ENCODE measurements around the gene ERBB2. TPM values are rescaled to one million over a fixed set of nuclear protein-coding genes. Genes with fewer than 3 reads are reported as not detected.
A peak's percentile ranks its signal among the peaks of the same experiment; 100 is the strongest.

ERBB2 gene
- total and polyA plus RNA-seq, 2 of the 8 experiments (the other 6 are each of a cell fraction or from before 2014, with no cell fraction given) = 183 to 394 TPM

GRCh38 chr17:39650121-39650579, 49.7 kb upstream of the ERBB2 start:
- peaks cover 5 to 26% (median 22%) of the 10 kb centered on the region in 4 experiments for H3K4me1 ChIP-seq (replicated peaks in 1 of 4; ENCODE audit: control insufficient read depth in 3 of 4, insufficient read depth in 4 of 4, low read length in 3 of 4)
- H3K9me3 ChIP-seq (ENCODE audit: insufficient read depth in 2 of 2, low read depth in 1 of 2, low read length in 1 of 2) = no peaks in the 10 kb centered on the region
- H2AFZ ChIP-seq (ENCODE audit: low read length) = no peak overlapping the region
- H3K23ac ChIP-seq (ENCODE audit: insufficient read length) = no peak overlapping the region
- H3K79me1 ChIP-seq (ENCODE audit: low read depth, low read length) = peaks cover 3% of the 10 kb centered on the region; the same call in 1 of the 2 replicates
- H3K56ac ChIP-seq (replicated peaks; ENCODE audit: insufficient read length, low read depth, low read length) = no peak overlapping the region
- no peak overlapping the region for H3K9ac ChIP-seq (replicated peaks in 1 of 4; ENCODE audit: extremely low read depth in 1 of 4, low read depth in 3 of 4, low read length in 3 of 4)
- no peak overlapping the region for H3K14ac ChIP-seq (ENCODE audit: insufficient read length)
- H3K23me2 ChIP-seq (ENCODE audit: low read depth, low read length) = no peaks in the 10 kb centered on the region; the same call in 1 of the 2 replicates
- no peak overlapping the region for H3K27ac ChIP-seq (ENCODE audit: low read depth, low read length)
- peaks cover 1 to 4% of the 10 kb centered on the region in 2 experiments for H4K20me1 ChIP-seq (replicated peaks in 1 of 2; ENCODE audit: control insufficient read depth in 1 of 2, insufficient read depth in 2 of 2, low read length in 2 of 2)
- H2BK15ac ChIP-seq (ENCODE audit: low read length) = peak overlapping the region; percentile 84; the same call in 1 of the 2 replicates
- CTCF ChIA-PET (ENCODE audit: partially characterized antibody) = interaction anchor here (1.0 to 49.2 kb wide), 8 partner anchors 9 to 103 kb away, joined by 3 to 1885 read pairs (median 4); partner anchors contain the start of genes ERBB2, PGAP3, PNMT and PPP1R1B
- no peak overlapping the region for H3K18ac ChIP-seq (ENCODE audit: extremely low read depth, low read length)
- TF ChIP-seq RXRA (IDR thresholded peaks at IDR 0.05; ENCODE audit: insufficient read depth, low read depth, low read length) (no peak), SIRT6 (IDR thresholded peaks at IDR 0.05; ENCODE audit: low read length) (no peak), BACH1 (IDR thresholded peaks at IDR 0.05; ENCODE audit: low read length) (no peak), SIX5 (IDR thresholded peaks at IDR 0.05; ENCODE audit: low read depth, low read length) (no peak), SP4 (IDR thresholded peaks at IDR 0.05; ENCODE audit: low read length) (no peak), MAX (IDR thresholded peaks at IDR 0.05) (no peak), NANOG (IDR thresholded peaks at IDR 0.05; ENCODE audit: insufficient read depth, low read depth, low read length, poor library complexity, severe bottlenecking) (no peak)
- H2BK120ac ChIP-seq (replicated peaks; ENCODE audit: low read depth, low read length) = no peak overlapping the region
- no peaks in the 10 kb centered on the region for H3K27me3 ChIP-seq (replicated peaks in 1 of 4; ENCODE audit: control insufficient read depth in 3 of 4, extremely low read depth in 1 of 4, insufficient read depth in 3 of 4, low read length in 3 of 4)
- no peak overlapping the region for H4K5ac ChIP-seq (ENCODE audit: insufficient read length, low read depth, low read length)
- peak overlapping the region; percentile 48 for H4K91ac ChIP-seq (replicated peaks; ENCODE audit: insufficient read length, low read length)
- no peak overlapping the region for H2BK20ac ChIP-seq (ENCODE audit: low read length)
- POLR2A ChIA-PET (ENCODE audit: partially characterized antibody) = interaction anchor here (0.6 to 4.6 kb wide), 8 partner anchors 10 to 38 kb away, joined by 3 to 28 read pairs (median 4); partner anchors contain the start of genes PGAP3 and TCAP
- H3K4me2 ChIP-seq (ENCODE audit: insufficient read depth in 1 of 2, low read depth in 2 of 2, low read length in 2 of 2) = no peak overlapping the region
- H3K79me2 ChIP-seq (ENCODE audit: control insufficient read depth in 1 of 2, insufficient read depth in 2 of 2, low read length in 2 of 2) = peaks cover 0 to 13% of the 10 kb centered on the region in 2 experiments; a peak in 1 of 4 replicates
- no peak overlapping the region for H2BK5ac ChIP-seq (ENCODE audit: low read depth, low read length)
- 96% methylated on average over 11 of the region's 11 CpGs; no CpG with 5 or more reads in 1 of the 2 experiments for WGBS, 2 experiments (ENCODE audit: extremely low coverage in 1 of 2, insufficient coverage in 1 of 2, insufficient read length in 1 of 2, insufficient replicate concordance in 2 of 2, low coverage in 1 of 2, low lambda C conversion rate in 2 of 2, missing lambda C conversion rate in 1 of 2)
- H3K4ac ChIP-seq (replicated peaks; ENCODE audit: insufficient read length, low read depth, low read length) = no peak overlapping the region
- DNase-seq (ENCODE audit: low read depth in 1 of 2, low spot score in 2 of 2) = no peak
- no peak overlapping the region for H2AK5ac ChIP-seq (ENCODE audit: low read depth, low read length)
- no peak for FAIRE-seq
- H2BK12ac ChIP-seq (ENCODE audit: low read depth, low read length) = no peak overlapping the region
- H4K8ac ChIP-seq (ENCODE audit: extremely low read depth, insufficient read depth, low read length) = no peak overlapping the region; the same call in 1 of the 2 replicates
- no peaks in the 10 kb centered on the region for H3K36me3 ChIP-seq (ENCODE audit: control insufficient read depth in 2 of 4, insufficient read depth in 4 of 4, low read length in 3 of 4)
- H3K4me3 ChIP-seq (ENCODE audit: extremely low read depth in 1 of 4, insufficient read depth in 2 of 4, low read depth in 3 of 4, low read length in 4 of 4) = no peak overlapping the region
